ENCODE results near the gene ARSG. TPM values are rescaled to one million over a fixed set of nuclear protein-coding genes. Genes with fewer than 3 reads are reported as not detected.
A peak's percentile ranks its signal among the peaks of the same experiment; 100 is the strongest.

The ARSG gene
- total and polyA plus RNA-seq, 9 of the 15 experiments (the other 6 are each of a cell fraction or from before 2014, with no cell fraction given), result 1.0 to 5.6 (median 1.8) TPM

DNA sequence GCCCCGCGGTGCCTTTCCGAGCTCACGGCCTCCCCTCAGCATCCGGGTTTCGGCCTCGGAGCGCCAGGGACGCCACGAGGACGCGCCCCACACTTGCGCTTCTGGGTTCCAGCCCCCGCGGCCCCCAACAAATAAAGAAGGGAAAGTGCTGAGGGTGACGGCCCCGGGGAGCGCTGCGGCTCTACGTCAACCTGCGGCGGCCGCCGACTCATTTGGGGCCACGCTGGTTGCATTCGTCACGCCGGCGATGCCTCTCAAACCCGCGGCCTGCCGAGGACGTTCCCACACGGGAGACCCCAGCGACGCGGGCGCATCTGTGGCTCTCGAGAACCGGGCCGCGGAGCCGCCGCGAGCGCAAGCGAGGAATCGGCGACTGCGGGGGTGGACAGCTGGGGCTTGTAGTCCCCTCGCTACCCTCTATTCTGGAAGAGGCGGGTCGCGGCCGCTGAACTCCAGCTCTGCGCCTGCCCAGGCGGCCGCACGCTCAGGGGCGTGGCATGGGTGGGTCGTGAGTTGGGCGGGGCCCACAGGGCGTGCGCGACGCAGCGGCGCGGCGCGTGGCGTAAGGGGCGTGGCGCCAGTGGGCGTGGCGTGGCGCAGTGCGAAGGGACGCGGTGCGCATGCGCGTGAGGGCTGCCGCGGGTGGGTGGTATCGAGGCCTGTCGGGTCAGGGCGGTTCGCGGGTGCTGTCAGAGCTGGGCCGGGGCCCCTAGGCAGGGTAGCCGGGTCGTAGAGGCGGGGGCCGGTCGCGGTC lies 43.7 kb upstream of the ARSG start, which contains the start of gene AMZ2 (continued):
- TF ChIP-seq, protein P1, sequence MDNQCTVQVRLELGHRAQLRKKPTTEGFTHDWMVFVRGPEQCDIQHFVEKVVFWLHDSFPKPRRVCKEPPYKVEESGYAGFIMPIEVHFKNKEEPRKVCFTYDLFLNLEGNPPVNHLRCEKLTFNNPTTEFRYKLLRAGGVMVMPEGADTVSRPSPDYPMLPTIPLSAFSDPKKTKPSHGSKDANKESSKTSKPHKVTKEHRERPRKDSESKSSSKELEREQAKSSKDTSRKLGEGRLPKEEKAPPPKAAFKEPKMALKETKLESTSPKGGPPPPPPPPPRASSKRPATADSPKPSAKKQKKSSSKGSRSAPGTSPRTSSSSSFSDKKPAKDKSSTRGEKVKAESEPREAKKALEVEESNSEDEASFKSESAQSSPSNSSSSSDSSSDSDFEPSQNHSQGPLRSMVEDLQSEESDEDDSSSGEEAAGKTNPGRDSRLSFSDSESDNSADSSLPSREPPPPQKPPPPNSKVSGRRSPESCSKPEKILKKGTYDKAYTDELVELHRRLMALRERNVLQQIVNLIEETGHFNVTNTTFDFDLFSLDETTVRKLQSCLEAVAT (IDR thresholded peaks at IDR 0.05), result no peak
- TF ChIP-seq RBM15 (IDR thresholded peaks at IDR 0.05; ENCODE audit: insufficient read depth, low read length) (no peak), BDP1 (IDR thresholded peaks at IDR 0.05; ENCODE audit: insufficient read depth, insufficient read length) (no peak), KLF1 (tag; IDR thresholded peaks at IDR 0.05) (peak; percentile 93; the same call in 1 of the 2 replicates), KLF13 (tag; IDR thresholded peaks at IDR 0.05; ENCODE audit: borderline replicate concordance, low read depth) (peak; percentile 90), ZFX (CRISPR knock-in tag; IDR thresholded peaks at IDR 0.05) (peak; percentile 97), PHF8 (IDR thresholded peaks at IDR 0.05; ENCODE audit: borderline replicate concordance, low read length) (peak; percentile 96; the same call in 1 of the 2 replicates), NEUROD1 (IDR thresholded peaks at IDR 0.05; ENCODE audit: borderline replicate concordance, low read depth, low read length, partially characterized antibody) (no peak), NFIC (IDR thresholded peaks at IDR 0.05) (0 out of 2 replicates have a peak, but pooled peaks have one; percentile 10), SRSF3 (IDR thresholded peaks at IDR 0.05; ENCODE audit: insufficient read depth, low read length) (no peak), SRSF9 (IDR thresholded peaks at IDR 0.05; ENCODE audit: borderline replicate concordance, low read depth, low read length) (no peak), SAFB (IDR thresholded peaks at IDR 0.05; ENCODE audit: borderline replicate concordance, low read depth, low read length) (peak; percentile 66), GABPB1 (CRISPR knock-in tag; IDR thresholded peaks at IDR 0.05) (no peak; the same call in 1 of the 2 replicates), HDAC3 (IDR thresholded peaks at IDR 0.05; ENCODE audit: borderline replicate concordance, partially characterized antibody) (no peak), PRPF4 (IDR thresholded peaks at IDR 0.05; ENCODE audit: insufficient read depth, low read depth, low read length, poor library complexity, severe bottlenecking) (no peak), FOXA3 (CRISPR knock-in tag; conservative IDR thresholded peaks at IDR 0.05 in 1 of 2, IDR thresholded peaks at IDR 0.05 in 1 of 2) (peak in 1 of 2 experiments; percentile 78; a peak in 1 of 4 replicates), HNRNPL (IDR thresholded peaks at IDR 0.05; ENCODE audit: low read depth, low read length) (peak; percentile 31; the same call in 1 of the 2 replicates), KAT7 (CRISPR knock-in tag; IDR thresholded peaks at IDR 0.05; ENCODE audit: borderline replicate concordance) (no peak), KHSRP (IDR thresholded peaks at IDR 0.05) (no peak), RHOXF2B (CRISPR knock-in tag; conservative IDR thresholded peaks at IDR 0.05) (no peak), ZNF311 (CRISPR knock-in tag; IDR thresholded peaks at IDR 0.05) (no peak)
- TF ChIP-seq, protein P2, sequence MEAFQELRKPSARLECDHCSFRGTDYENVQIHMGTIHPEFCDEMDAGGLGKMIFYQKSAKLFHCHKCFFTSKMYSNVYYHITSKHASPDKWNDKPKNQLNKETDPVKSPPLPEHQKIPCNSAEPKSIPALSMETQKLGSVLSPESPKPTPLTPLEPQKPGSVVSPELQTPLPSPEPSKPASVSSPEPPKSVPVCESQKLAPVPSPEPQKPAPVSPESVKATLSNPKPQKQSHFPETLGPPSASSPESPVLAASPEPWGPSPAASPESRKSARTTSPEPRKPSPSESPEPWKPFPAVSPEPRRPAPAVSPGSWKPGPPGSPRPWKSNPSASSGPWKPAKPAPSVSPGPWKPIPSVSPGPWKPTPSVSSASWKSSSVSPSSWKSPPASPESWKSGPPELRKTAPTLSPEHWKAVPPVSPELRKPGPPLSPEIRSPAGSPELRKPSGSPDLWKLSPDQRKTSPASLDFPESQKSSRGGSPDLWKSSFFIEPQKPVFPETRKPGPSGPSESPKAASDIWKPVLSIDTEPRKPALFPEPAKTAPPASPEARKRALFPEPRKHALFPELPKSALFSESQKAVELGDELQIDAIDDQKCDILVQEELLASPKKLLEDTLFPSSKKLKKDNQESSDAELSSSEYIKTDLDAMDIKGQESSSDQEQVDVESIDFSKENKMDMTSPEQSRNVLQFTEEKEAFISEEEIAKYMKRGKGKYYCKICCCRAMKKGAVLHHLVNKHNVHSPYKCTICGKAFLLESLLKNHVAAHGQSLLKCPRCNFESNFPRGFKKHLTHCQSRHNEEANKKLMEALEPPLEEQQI (IDR thresholded peaks at IDR 0.05), result no peak
- TF ChIP-seq, protein P3, sequence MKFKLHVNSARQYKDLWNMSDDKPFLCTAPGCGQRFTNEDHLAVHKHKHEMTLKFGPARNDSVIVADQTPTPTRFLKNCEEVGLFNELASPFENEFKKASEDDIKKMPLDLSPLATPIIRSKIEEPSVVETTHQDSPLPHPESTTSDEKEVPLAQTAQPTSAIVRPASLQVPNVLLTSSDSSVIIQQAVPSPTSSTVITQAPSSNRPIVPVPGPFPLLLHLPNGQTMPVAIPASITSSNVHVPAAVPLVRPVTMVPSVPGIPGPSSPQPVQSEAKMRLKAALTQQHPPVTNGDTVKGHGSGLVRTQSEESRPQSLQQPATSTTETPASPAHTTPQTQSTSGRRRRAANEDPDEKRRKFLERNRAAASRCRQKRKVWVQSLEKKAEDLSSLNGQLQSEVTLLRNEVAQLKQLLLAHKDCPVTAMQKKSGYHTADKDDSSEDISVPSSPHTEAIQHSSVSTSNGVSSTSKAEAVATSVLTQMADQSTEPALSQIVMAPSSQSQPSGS (CRISPR knock-in tag; IDR thresholded peaks at IDR 0.05), result 0 out of 2 replicates have a peak, but pooled peaks have one; percentile 5
